ENCODE data around the gene TBXA2R. TPM values are rescaled to one million over a fixed set of nuclear protein-coding genes. Genes with fewer than 3 reads are reported as not detected.
A peak's percentile ranks its signal among the peaks of the same experiment; 100 is the strongest.

TBXA2R gene
- total and polyA plus RNA-seq, 2 of the 8 experiments (the other 6 are each of a cell fraction or from before 2014, with no cell fraction given) = 0.39 to 0.50 TPM

- peak overlapping the region; percentile 80; the same call in 1 of the 2 replicates for H2AFZ ChIP-seq (ENCODE audit: low read length)
- peak in 1 of 2 experiments; percentile 77 for DNase-seq (ENCODE audit: low read depth in 1 of 2, low spot score in 2 of 2)
- H2BK20ac ChIP-seq (ENCODE audit: low read length) = no peak overlapping the region
- H4K91ac ChIP-seq (replicated peaks; ENCODE audit: insufficient read length, low read length) = peak overlapping the region; percentile 52
- H2AK5ac ChIP-seq (ENCODE audit: low read depth, low read length) = no peak overlapping the region
- H3K4me2 ChIP-seq (ENCODE audit: insufficient read depth in 1 of 2, low read depth in 2 of 2, low read length in 2 of 2) = peak overlapping the region; percentile 82 to 83
- H3K79me1 ChIP-seq (ENCODE audit: low read depth, low read length) = no peaks in the 10 kb centered on the region
- H3K79me2 ChIP-seq (ENCODE audit: control insufficient read depth in 1 of 2, insufficient read depth in 2 of 2, low read length in 2 of 2) = no peaks in the 10 kb centered on the region
- H3K4me3 ChIP-seq (ENCODE audit: extremely low read depth in 1 of 4, insufficient read depth in 2 of 4, low read depth in 3 of 4, low read length in 4 of 4) = peak overlapping the region; percentile 15 to 64 (median 36)
- no peak overlapping the region for H3K56ac ChIP-seq (replicated peaks; ENCODE audit: insufficient read length, low read depth, low read length)
- no peak overlapping the region for H3K27ac ChIP-seq (ENCODE audit: low read depth, low read length)
- peaks cover 0 to 15% (median 2%) of the 10 kb centered on the region in 4 experiments; a peak in 2 of 8 replicates for H3K36me3 ChIP-seq (ENCODE audit: control insufficient read depth in 2 of 4, insufficient read depth in 4 of 4, low read length in 3 of 4)
- peaks cover 3 to 14% (median 12%) of the 10 kb centered on the region in 4 experiments for H3K4me1 ChIP-seq (replicated peaks in 1 of 4; ENCODE audit: control insufficient read depth in 3 of 4, insufficient read depth in 4 of 4, low read length in 3 of 4)
- peaks cover 2 to 10% of the 10 kb centered on the region in 2 experiments for H4K20me1 ChIP-seq (replicated peaks in 1 of 2; ENCODE audit: control insufficient read depth in 1 of 2, insufficient read depth in 2 of 2, low read length in 2 of 2)
- peak overlapping the region; percentile 13 for H2BK120ac ChIP-seq (replicated peaks; ENCODE audit: low read depth, low read length)
- H4K5ac ChIP-seq (ENCODE audit: insufficient read length, low read depth, low read length) = no peak overlapping the region
- H4K8ac ChIP-seq (ENCODE audit: extremely low read depth, insufficient read depth, low read length) = no peak overlapping the region; the same call in 1 of the 2 replicates
- H3K9ac ChIP-seq (replicated peaks in 1 of 4; ENCODE audit: extremely low read depth in 1 of 4, low read depth in 3 of 4, low read length in 3 of 4) = no peak overlapping the region
- no peaks in the 10 kb centered on the region for H3K9me3 ChIP-seq (ENCODE audit: insufficient read depth in 2 of 2, low read depth in 1 of 2, low read length in 1 of 2)
- ChIA-PET POLR2A (ENCODE audit: partially characterized antibody) (interaction anchor here (0.6 to 1.8 kb wide), 9 partner anchors 8 to 64 kb away, joined by 3 to 6 read pairs (median 3); no protein-coding TSS in a partner anchor), CTCF (ENCODE audit: partially characterized antibody) (interaction anchor here (0.6 to 4.0 kb wide), 8 partner anchors 9 to 93 kb away, joined by 3 to 23 read pairs (median 6); partner anchors contain the start of genes GIPC3 and PIP5K1C)
- H2BK5ac ChIP-seq (ENCODE audit: low read depth, low read length) = 0 out of 2 replicates have a peak overlapping the region, but pooled peaks have one; percentile 35
- peaks cover 0 to 16% (median 13%) of the 10 kb centered on the region in 4 experiments; a peak in 5 of 7 replicates for H3K27me3 ChIP-seq (replicated peaks in 1 of 4; ENCODE audit: control insufficient read depth in 3 of 4, extremely low read depth in 1 of 4, insufficient read depth in 3 of 4, low read length in 3 of 4)
- H3K23me2 ChIP-seq (ENCODE audit: low read depth, low read length) = peaks cover 18% of the 10 kb centered on the region; the same call in 1 of the 2 replicates
- WGBS, 2 experiments (ENCODE audit: extremely low coverage in 1 of 2, insufficient coverage in 1 of 2, insufficient read length in 1 of 2, insufficient replicate concordance in 2 of 2, low coverage in 1 of 2, low lambda C conversion rate in 2 of 2, missing lambda C conversion rate in 1 of 2) = 30% methylated on average over 18 of the region's 22 CpGs; no CpG with 5 or more reads in 1 of the 2 experiments
- no peak for FAIRE-seq
- no peak overlapping the region for H3K14ac ChIP-seq (ENCODE audit: insufficient read length)
- peak overlapping the region; percentile 53; the same call in 1 of the 2 replicates for H2BK12ac ChIP-seq (ENCODE audit: low read depth, low read length)
- H3K18ac ChIP-seq (ENCODE audit: extremely low read depth, low read length) = peak overlapping the region; percentile 81; the same call in 1 of the 2 replicates
- H3K23ac ChIP-seq (ENCODE audit: insufficient read length) = no peak overlapping the region
- H2BK15ac ChIP-seq (ENCODE audit: low read length) = no peak overlapping the region; the same call in 1 of the 2 replicates
- H3K4ac ChIP-seq (replicated peaks; ENCODE audit: insufficient read length, low read depth, low read length) = peak overlapping the region; percentile 64
- TF ChIP-seq ASH2L (IDR thresholded peaks at IDR 0.05; ENCODE audit: low read length) (peak; percentile 30), GABPA (IDR thresholded peaks at IDR 0.05; ENCODE audit: borderline replicate concordance, insufficient read depth, low read length) (no peak)
Observed at GRCh38 chr19:3607303-3608078, 816 bp upstream of the TBXA2R start.
